Measurements from ENCODE around the gene HOXA4.

The HOXA4 gene

GRCh38 chr7:27130540-27131389 lies at the start of gene HOXA4:
Gene HOXA4 (minus strand): TSS chr7:27130757. CDS start chr7:27130733, 24 bp downstream.
- no peak for DNase-seq (ENCODE audit: low read depth)

- DNase-seq (ENCODE audit: low read depth): no peak
Measured at GRCh38 chr7:27179503-27180430, 49.2 kb upstream of the HOXA4 start.

GRCh38 chr7:27179030-27179429 lies 48.5 kb upstream of the HOXA4 start:
- no peak for DNase-seq (ENCODE audit: low read depth)

DNA sequence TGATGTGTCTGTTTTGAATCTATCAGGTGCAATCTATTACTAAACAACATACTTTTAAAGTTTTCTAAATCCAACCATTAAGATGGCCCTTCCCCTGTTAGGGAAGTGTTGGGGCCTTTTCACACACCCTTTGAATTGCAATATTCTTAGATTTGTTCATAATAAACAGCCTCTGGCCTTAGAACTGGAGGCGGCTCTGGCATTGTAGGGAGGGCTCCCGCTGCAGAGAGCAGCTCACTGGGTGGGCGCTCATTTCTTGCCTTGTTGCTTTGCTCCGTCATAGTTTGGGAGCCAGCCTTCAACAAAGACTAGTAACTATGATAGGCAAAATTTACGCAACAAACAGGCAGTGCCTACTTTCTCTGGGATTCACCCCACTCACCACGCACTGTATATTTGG lies 47.8 kb upstream of the HOXA4 start:
- DNase-seq (ENCODE audit: low read depth): no peak

- no peak for DNase-seq (ENCODE audit: low read depth)
Measured at GRCh38 chr7:27177795-27178320, 47.3 kb upstream of the HOXA4 start.

DNA sequence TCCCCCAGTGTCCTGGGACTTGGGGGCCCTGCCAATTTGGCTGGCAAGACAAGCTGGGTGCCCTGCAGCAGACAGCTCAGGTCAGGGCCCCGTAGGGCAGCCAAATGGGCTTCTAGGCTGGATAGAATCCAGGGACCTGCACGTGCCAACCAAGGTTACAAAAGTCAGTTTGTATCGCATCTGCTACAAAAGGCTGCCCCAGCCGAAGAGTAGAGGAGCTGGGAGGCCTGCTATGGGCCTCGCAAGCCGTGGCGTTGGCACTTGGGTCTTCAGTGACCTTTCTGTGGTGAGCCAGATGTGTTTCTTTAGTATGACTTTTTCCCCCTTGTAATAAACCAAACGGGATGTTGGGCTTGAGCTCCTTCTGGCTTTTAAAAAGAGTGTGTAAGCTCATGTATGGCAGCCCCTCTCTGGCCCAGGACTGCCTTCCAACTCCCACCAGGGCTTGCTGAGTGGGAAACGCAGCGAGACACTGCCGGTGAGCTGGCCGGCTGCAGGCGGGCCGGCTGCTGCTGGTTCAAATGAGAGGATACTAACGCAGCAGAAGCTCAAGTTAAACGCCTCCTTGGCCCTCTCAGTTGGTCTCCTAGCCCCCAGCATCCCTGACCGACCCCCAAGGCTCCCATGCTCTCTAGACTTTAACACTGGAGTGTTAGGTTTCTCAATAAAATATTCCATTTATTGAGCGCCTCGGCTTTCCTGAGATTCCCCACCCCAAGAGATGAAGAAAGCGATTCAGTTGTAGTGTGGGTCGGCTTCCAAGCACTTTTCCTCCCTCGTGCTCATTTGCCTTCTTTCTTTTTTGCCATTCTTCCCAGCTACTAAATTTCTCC lies 46.6 kb upstream of the HOXA4 start:
- DNase-seq (ENCODE audit: low read depth): no peak

GRCh38 chr7:27176524-27176845 lies 45.9 kb upstream of the HOXA4 start:
- no peak for DNase-seq (ENCODE audit: low read depth)

GRCh38 chr7:27175626-27176523 lies 45.3 kb upstream of the HOXA4 start:
- no peak for DNase-seq (ENCODE audit: low read depth)

- no peak for DNase-seq (ENCODE audit: low read depth)
Measured at GRCh38 chr7:27174874-27175625, 44.5 kb upstream of the HOXA4 start.

DNA sequence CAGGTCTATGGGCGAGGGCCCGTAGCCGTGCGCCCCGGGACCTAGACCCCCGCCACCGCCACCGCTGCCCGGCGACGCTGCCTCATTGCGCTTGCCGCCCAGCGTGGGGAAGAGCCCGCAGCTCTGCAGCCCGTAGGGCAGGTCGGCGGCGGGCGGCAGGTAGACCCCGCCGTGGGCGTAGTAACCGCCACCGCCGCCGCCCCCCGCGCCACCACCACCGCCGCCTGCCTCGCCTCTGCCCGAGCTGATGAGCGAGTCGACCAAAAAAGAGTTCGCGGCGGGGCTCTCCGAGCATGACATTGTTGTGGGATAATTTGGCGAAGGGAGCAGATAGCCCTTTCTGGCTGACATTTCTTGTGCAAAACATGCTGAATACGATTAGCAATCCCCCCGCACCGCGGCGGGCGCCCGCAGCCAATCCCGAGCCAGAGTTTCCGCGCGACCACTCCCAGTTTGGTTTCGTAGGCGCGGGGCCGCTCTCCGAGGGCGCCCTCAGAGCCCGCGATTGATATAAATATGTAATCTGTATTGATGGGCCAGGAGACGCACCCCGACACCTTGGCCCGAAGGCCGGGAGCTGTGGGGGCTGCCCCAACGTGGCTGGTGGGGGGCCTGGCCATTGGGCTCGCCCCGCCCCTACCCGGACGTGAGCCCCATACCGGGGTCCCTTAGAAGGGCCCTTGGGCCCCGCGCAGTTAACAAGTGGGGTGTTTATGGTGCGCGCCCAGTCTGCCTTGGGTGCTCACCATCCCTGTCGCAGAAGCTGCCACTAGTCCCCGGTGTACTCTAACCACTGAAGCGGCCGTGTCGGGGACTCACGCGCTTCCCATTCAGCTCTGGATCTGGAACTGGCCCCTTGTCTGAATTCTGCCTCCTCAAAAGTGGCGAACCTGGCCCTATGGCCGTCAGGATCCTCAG lies 43.7 kb upstream of the HOXA4 start, which contains the start of gene HOXA10:
TSS of gene HOXA10 (minus strand) at position 365 of the 918 bp plus-strand sequence. CDS start at position 351, 14 bp downstream.
- no peak for DNase-seq (ENCODE audit: low read depth)

GRCh38 chr7:27173511-27173955 lies 43.0 kb upstream of the HOXA4 start:
- DNase-seq (ENCODE audit: low read depth): no peak

GRCh38 chr7:27172823-27173510 lies 42.4 kb upstream of the HOXA4 start:
- no peak for DNase-seq (ENCODE audit: low read depth)

DNA sequence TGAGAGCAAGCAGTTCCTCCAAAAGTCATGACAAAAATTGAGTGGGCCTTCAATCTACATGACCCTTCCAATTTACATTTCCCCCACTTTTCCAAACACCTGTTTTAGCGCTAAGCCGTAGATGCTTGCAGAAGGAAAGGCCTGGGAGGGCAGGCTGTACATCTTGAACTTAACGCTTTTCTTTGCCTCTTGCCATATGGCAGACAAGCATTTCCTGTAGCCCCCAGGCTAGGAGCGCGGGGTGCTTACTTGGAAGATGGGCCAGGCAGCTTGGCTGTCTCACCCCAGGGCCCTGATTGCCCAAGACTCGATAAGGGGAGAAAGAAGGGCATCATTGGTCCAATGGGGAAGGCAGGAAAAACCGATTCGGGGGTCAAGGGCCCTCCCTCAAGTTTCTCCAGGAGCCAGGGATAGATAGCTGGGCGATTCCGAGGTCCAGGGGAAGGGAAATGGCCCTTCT lies 41.8 kb upstream of the HOXA4 start:
- no peak for DNase-seq (ENCODE audit: low read depth)

DNA sequence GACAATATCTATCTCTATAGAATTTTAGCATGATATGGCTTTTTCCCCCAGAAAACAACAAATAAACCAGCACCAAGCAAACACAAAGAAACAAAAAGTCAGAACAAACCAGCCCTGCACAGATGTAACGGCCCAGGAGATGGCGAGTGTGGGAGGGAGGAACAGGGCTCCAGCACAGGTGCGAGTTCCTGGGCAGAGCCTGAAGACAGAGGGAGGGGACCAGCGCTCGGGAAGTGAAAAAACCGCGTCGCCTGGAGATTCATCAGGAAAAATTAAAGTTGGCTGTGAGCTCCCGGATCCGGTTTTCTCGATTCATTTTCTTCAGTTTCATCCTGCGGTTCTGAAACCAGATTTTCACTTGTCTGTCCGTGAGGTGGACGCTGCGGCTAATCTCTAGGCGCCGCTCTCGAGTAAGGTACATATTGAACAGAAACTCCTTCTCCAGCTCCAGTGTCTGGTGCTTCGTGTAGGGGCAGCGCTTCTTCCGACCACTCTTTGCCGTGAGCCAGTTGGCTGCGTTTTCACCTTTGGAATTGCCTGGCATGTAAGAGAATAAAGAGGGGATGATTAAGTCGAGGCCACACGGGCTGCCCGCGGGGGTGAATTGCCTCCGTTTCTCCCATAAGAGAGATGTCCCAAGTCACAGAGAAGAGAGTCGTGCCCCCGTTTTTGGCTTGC lies 41.2 kb upstream of the HOXA4 start:
- no peak for DNase-seq (ENCODE audit: low read depth)

DNA sequence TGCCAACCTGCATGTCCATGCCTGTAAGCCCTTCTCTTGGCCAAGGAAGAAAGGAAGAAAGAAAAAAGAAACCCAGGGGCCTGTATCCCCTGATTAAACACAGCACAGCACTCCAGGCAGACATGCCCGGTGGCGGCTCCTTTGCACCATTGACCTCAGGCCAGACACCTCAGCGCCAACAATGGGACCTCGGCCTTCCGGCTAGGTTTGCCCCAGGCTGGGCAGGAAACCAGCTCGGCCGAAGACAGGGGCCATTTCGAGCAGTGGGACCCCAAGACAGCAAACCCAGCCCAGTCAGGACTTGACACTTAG lies 40.7 kb upstream of the HOXA4 start:
- DNase-seq (ENCODE audit: low read depth): no peak

DNA sequence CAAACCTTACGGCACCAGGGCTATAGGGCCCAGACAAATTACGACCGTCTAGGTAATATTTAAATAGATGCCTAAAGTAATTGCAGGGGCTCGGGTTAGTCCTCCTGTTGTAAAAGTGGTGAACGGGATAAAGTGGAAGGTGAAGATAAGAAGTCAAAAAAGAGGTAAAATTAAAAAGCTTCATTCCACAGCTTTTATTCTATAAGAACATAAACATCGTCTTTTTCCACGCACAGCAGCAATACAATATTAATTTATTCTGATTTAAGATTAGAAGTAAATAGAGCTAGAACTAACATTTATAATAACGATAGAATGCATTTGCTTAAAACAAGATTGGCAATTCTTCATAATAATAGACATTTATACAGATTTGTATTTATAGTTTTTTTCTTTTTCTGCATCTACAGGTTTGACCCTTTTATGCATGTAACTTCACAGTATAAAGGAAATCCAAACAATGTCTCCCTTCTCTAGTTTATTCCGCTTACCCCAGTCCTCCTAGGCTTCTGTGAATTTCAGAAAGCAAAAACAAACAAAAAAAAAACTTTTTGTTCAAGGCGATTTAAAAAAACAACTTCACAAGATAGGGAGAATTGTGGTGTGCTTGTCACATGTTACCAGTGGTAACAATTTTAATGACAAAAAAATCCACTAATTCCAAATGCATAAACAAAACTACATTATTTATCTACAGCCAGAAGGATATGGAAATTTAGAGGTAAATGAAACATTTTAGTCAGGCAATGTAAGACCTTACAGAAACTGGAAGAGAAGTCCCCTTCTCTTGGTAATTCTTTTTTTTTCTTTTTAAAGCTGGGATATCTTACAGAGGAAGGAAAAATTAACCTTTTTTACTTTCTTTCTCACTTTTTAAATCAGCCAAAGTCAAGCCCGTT lies 40.1 kb upstream of the HOXA4 start:
- no peak for DNase-seq (ENCODE audit: low read depth)

Data from CMK (cell line).